ENCODE data around the gene OR5AU1.

The OR5AU1 gene

GRCh38 chr14:21107283-21107800, 48.5 kb downstream of the OR5AU1 start:
- DNase-seq (ENCODE audit: low read depth in 2 of 2), result no peak

- peak; percentile 59 to 60 for DNase-seq (ENCODE audit: low read depth in 2 of 2)
These were observed 49.2 kb downstream of the OR5AU1 start for GRCh38 chr14:21106498-21107282.

GRCh38 chr14:21106176-21106497, 49.7 kb downstream of the OR5AU1 start:
- no peak for DNase-seq (ENCODE audit: low read depth in 2 of 2)

DNA sequence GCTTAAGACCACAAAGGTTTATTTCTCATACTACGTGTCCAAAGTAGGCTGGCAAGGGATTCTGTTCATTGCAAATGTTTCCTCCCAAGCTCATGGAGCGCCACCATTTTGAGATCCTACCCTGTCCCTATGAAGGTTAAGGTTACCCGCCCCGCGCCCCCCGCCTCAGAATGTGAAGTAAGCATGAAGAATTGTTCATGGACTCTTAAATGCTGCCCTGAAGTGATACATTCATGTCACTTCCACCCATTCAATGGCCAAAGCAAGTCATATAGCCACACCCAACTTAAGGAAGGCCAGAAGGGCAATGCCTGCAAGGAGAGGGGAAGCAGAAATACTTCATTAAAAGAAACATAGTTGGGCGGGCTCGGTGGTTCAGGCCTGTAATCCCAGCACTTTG, 50.8 kb downstream of the OR5AU1 start:
- DNase-seq (ENCODE audit: low read depth in 2 of 2), result no peak
